ENCODE results near the gene SBK3.
A peak's percentile ranks its signal among the peaks of the same experiment; 100 is the strongest.

The SBK3 gene

GRCh38 chr19:55519451-55520311 lies 25.7 kb downstream of the SBK3 start (continued):
- TF ChIP-seq HOXA7 (CRISPR knock-in tag; IDR thresholded peaks at IDR 0.05; ENCODE audit: borderline replicate concordance) (no peak), GLI4 (tag by site-specific recombination; IDR thresholded peaks at IDR 0.05) (no peak; the same call in 1 of the 2 replicates), TRIM28 (IDR thresholded peaks at IDR 0.05; ENCODE audit: borderline replicate concordance, low read length) (no peak), ZNF548 (tag by site-specific recombination; IDR thresholded peaks at IDR 0.05) (no peak; the same call in 1 of the 2 replicates), ZNF175 (tag by site-specific recombination; IDR thresholded peaks at IDR 0.05) (no peak), ZNF133 (tag by site-specific recombination; IDR thresholded peaks at IDR 0.05) (peak; percentile 58; the same call in 1 of the 2 replicates), ZNF223 (tag by site-specific recombination; IDR thresholded peaks at IDR 0.05) (no peak), PRDM6 (tag by site-specific recombination; IDR thresholded peaks at IDR 0.05) (no peak), SP7 (tag by site-specific recombination; IDR thresholded peaks at IDR 0.05) (peak; percentile 73), ZNF585B (tag by site-specific recombination; IDR thresholded peaks at IDR 0.05) (no peak), ZNF169 (tag by site-specific recombination; IDR thresholded peaks at IDR 0.05) (peak; percentile 92), ZNF837 (tag by site-specific recombination; IDR thresholded peaks at IDR 0.05) (no peak), ZNF155 (tag by site-specific recombination; IDR thresholded peaks at IDR 0.05) (no peak), ZNF202 (tag by site-specific recombination; IDR thresholded peaks at IDR 0.05; ENCODE audit: borderline replicate concordance) (no peak), ZNF544 (tag by site-specific recombination; IDR thresholded peaks at IDR 0.05) (no peak; the same call in 1 of the 2 replicates), ZNF140 (tag by site-specific recombination; IDR thresholded peaks at IDR 0.05) (no peak), ZNF274 (IDR thresholded peaks at IDR 0.05; ENCODE audit: low read length) (no peak), ZNF274 (tag by site-specific recombination; IDR thresholded peaks at IDR 0.05; ENCODE audit: borderline replicate concordance) (peak; percentile 39; the same call in 1 of the 2 replicates), ZNF785 (tag by site-specific recombination; IDR thresholded peaks at IDR 0.05) (peak; percentile 41)
- TF ChIP-seq, protein P1, sequence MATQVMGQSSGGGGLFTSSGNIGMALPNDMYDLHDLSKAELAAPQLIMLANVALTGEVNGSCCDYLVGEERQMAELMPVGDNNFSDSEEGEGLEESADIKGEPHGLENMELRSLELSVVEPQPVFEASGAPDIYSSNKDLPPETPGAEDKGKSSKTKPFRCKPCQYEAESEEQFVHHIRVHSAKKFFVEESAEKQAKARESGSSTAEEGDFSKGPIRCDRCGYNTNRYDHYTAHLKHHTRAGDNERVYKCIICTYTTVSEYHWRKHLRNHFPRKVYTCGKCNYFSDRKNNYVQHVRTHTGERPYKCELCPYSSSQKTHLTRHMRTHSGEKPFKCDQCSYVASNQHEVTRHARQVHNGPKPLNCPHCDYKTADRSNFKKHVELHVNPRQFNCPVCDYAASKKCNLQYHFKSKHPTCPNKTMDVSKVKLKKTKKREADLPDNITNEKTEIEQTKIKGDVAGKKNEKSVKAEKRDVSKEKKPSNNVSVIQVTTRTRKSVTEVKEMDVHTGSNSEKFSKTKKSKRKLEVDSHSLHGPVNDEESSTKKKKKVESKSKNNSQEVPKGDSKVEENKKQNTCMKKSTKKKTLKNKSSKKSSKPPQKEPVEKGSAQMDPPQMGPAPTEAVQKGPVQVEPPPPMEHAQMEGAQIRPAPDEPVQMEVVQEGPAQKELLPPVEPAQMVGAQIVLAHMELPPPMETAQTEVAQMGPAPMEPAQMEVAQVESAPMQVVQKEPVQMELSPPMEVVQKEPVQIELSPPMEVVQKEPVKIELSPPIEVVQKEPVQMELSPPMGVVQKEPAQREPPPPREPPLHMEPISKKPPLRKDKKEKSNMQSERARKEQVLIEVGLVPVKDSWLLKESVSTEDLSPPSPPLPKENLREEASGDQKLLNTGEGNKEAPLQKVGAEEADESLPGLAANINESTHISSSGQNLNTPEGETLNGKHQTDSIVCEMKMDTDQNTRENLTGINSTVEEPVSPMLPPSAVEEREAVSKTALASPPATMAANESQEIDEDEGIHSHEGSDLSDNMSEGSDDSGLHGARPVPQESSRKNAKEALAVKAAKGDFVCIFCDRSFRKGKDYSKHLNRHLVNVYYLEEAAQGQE (tag by site-specific recombination; IDR thresholded peaks at IDR 0.05), result no peak
- TF ChIP-seq, protein P2, sequence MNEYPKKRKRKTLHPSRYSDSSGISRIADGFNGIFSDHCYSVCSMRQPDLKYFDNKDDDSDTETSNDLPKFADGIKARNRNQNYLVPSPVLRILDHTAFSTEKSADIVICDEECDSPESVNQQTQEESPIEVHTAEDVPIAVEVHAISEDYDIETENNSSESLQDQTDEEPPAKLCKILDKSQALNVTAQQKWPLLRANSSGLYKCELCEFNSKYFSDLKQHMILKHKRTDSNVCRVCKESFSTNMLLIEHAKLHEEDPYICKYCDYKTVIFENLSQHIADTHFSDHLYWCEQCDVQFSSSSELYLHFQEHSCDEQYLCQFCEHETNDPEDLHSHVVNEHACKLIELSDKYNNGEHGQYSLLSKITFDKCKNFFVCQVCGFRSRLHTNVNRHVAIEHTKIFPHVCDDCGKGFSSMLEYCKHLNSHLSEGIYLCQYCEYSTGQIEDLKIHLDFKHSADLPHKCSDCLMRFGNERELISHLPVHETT (tag by site-specific recombination; IDR thresholded peaks at IDR 0.05), result peak; percentile 79; the same call in 1 of the 2 replicates
- TF ChIP-seq, protein P3, sequence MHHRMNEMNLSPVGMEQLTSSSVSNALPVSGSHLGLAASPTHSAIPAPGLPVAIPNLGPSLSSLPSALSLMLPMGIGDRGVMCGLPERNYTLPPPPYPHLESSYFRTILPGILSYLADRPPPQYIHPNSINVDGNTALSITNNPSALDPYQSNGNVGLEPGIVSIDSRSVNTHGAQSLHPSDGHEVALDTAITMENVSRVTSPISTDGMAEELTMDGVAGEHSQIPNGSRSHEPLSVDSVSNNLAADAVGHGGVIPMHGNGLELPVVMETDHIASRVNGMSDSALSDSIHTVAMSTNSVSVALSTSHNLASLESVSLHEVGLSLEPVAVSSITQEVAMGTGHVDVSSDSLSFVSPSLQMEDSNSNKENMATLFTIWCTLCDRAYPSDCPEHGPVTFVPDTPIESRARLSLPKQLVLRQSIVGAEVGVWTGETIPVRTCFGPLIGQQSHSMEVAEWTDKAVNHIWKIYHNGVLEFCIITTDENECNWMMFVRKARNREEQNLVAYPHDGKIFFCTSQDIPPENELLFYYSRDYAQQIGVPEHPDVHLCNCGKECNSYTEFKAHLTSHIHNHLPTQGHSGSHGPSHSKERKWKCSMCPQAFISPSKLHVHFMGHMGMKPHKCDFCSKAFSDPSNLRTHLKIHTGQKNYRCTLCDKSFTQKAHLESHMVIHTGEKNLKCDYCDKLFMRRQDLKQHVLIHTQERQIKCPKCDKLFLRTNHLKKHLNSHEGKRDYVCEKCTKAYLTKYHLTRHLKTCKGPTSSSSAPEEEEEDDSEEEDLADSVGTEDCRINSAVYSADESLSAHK (tag by site-specific recombination; IDR thresholded peaks at IDR 0.05), result no peak
- TF ChIP-seq, protein P4, sequence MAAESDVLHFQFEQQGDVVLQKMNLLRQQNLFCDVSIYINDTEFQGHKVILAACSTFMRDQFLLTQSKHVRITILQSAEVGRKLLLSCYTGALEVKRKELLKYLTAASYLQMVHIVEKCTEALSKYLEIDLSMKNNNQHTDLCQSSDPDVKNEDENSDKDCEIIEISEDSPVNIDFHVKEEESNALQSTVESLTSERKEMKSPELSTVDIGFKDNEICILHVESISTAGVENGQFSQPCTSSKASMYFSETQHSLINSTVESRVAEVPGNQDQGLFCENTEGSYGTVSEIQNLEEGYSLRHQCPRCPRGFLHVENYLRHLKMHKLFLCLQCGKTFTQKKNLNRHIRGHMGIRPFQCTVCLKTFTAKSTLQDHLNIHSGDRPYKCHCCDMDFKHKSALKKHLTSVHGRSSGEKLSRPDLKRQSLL (tag by site-specific recombination; IDR thresholded peaks at IDR 0.05), result no peak
- TF ChIP-seq, protein P5, sequence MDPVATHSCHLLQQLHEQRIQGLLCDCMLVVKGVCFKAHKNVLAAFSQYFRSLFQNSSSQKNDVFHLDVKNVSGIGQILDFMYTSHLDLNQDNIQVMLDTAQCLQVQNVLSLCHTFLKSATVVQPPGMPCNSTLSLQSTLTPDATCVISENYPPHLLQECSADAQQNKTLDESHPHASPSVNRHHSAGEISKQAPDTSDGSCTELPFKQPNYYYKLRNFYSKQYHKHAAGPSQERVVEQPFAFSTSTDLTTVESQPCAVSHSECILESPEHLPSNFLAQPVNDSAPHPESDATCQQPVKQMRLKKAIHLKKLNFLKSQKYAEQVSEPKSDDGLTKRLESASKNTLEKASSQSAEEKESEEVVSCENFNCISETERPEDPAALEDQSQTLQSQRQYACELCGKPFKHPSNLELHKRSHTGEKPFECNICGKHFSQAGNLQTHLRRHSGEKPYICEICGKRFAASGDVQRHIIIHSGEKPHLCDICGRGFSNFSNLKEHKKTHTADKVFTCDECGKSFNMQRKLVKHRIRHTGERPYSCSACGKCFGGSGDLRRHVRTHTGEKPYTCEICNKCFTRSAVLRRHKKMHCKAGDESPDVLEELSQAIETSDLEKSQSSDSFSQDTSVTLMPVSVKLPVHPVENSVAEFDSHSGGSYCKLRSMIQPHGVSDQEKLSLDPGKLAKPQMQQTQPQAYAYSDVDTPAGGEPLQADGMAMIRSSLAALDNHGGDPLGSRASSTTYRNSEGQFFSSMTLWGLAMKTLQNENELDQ (tag by site-specific recombination; IDR thresholded peaks at IDR 0.05; ENCODE audit: low read depth), result no peak
